ENCODE data around the gene EOMES. TPM values are rescaled to one million over a fixed set of nuclear protein-coding genes. Genes with fewer than 3 reads are reported as not detected.

EOMES gene
- not detected in 2 replicates for total RNA-seq

DNA sequence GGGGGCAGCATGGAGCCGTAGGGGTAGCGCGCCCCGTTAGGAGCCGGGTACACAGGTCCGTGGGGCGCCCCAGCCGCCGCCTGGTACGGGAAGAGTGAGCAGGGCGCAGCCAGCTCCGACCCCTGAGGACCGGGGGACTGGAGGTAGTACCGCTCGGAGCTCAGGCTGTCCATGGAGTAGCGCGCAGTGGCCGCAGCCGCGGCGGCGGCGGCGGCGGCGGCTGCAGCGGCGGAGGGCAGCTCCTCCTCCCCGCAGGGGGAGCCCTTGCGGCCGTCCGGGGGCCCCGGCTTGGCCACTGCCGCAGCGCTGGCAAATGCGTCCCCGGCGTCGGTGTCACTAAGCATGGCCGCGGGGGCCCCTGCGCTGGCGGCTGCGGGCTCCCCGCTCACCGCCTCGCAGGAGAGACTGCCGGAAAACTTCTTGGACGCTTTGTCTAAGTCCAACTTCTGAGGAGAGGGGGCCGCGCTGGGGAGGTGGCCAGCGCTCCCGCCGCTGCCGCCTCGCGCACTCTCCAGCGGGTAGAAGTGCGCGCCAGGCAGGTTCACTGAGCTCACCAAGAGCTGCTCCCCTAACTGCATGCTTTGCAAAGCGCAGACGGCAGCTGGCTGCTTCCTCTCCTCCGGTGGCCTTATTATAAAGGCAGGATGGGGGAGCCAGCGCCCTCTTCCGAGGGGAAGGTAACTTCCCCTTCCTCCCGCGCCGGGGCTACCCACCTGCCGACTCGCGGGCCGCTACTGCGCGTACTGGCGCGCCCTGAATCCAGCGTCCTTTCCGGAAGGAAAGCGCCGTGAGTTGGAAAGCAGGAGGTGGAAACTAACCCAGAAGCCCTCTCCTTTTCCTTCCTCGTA is at the start of gene EOMES:
Gene EOMES (minus strand): TSS at position 607 of the 848 bp plus-strand sequence. CDS start 29 bp downstream, at position 578.

Other genes starting within 250 kb of the EOMES start
- 81.6 and 92.8 TPM in 2 replicates for gene SLC4A7, start 237.9 kb downstream of the EOMES start, total RNA-seq